ENCODE measurements around the gene TXNDC8.

GRCh38 chr9:110278080-110278707 is 59.5 kb downstream of the TXNDC8 start:
- TF ChIP-seq, protein P1, sequence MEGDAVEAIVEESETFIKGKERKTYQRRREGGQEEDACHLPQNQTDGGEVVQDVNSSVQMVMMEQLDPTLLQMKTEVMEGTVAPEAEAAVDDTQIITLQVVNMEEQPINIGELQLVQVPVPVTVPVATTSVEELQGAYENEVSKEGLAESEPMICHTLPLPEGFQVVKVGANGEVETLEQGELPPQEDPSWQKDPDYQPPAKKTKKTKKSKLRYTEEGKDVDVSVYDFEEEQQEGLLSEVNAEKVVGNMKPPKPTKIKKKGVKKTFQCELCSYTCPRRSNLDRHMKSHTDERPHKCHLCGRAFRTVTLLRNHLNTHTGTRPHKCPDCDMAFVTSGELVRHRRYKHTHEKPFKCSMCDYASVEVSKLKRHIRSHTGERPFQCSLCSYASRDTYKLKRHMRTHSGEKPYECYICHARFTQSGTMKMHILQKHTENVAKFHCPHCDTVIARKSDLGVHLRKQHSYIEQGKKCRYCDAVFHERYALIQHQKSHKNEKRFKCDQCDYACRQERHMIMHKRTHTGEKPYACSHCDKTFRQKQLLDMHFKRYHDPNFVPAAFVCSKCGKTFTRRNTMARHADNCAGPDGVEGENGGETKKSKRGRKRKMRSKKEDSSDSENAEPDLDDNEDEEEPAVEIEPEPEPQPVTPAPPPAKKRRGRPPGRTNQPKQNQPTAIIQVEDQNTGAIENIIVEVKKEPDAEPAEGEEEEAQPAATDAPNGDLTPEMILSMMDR (IDR thresholded peaks at IDR 0.05), result no peak
- TF ChIP-seq POLR2A (IDR thresholded peaks at IDR 0.05), result no peak
